B cell (primary cell): ENCODE data around the gene ZNF556. TPM values are rescaled to one million over a fixed set of nuclear protein-coding genes. Genes with fewer than 3 reads are reported as not detected.

Experiments
- ATAC-seq: fragments of 200-7000 bp; cut with Tn5 transposase; one replicate; pipeline ENCODE4 v1.10.0; 2021; ENCODE audit warnings: low read depth, mild to moderate bottlenecking, moderate number of reproducible peaks, moderate library complexity
- CTCF ChIA-PET: fragments of 350-600 bp; sonication (Branson Sonifier 250); formaldehyde crosslinking; loops from one replicate; lab custom pipeline; 2021; ENCODE audit warnings: antibody characterized with exemption, inconsistent platforms; lab: Charles Lee
- POLR2A ChIA-PET: fragments of 350-600 bp; sonication (Branson Sonifier 250); formaldehyde crosslinking; loops from one replicate; lab custom pipeline; 2021; ENCODE audit warnings: antibody characterized with exemption; lab: Charles Lee
- DNase-seq: peaks from one replicate; pipeline ENCODE4 v3.0.0; 2013
- H2AFZ ChIP-seq: 2 replicates; pipeline ENCODE4 v1.6.1; 2012; ENCODE audit warnings: mild to moderate bottlenecking, low read depth, low read length; ENCODE audit not compliant: insufficient read depth, poor library complexity, severe bottlenecking
- H3K27ac ChIP-seq, 2 donors: 1 replicate in 1 of 2; 2 replicates in 1 of 2; pipeline ENCODE4 v1.5.1; 2012 to 2013; ENCODE audit warnings: low read length in 2 of 2, mild to moderate bottlenecking in 2 of 2, moderate library complexity in 1 of 2
- H3K27me3 ChIP-seq, 4 experiments: fragments of 200-600 bp in 1 of 4; sonication (generic) in 1 of 4; replicated peaks in 1 of 4; 1 replicate in 2 of 4; 2 replicates in 2 of 4; pipeline versions ENCODE4 v1.6.1 to v1.7.0; 2013 to 2016; ENCODE audit warnings: low read length in 3 of 4, mild to moderate bottlenecking in 2 of 4, mixed read lengths in 1 of 4, moderate library complexity in 1 of 4; ENCODE audit not compliant: insufficient read depth in 4 of 4, control insufficient read depth in 3 of 4; ENCODE audit errors: control extremely low read depth in 1 of 4
- H3K36me3 ChIP-seq, 2 experiments: replicated peaks in 1 of 2; 1 replicate in 1 of 2; 2 replicates in 1 of 2; pipeline versions ENCODE4 v1.6.1 to v1.7.1; 2013; ENCODE audit warnings: low read length in 1 of 2; ENCODE audit not compliant: insufficient read depth in 2 of 2, control insufficient read depth in 1 of 2; ENCODE audit errors: control extremely low read depth in 1 of 2, extremely low read depth in 1 of 2
- H3K4me1 ChIP-seq, 2 donors: fragments of 200-600 bp in 1 of 2; sonication (generic) in 1 of 2; 1 replicate in 1 of 2; 2 replicates in 1 of 2; pipeline versions ENCODE4 v1.5.1 to v1.6.1; 2013 to 2017; ENCODE audit warnings: low read length in 2 of 2; ENCODE audit not compliant: control insufficient read depth in 2 of 2, insufficient read depth in 2 of 2
- H3K4me2 ChIP-seq: replicated peaks from 2 replicates; pipeline ENCODE3; 2012; ENCODE audit warnings: mild to moderate bottlenecking, low read depth, low read length; ENCODE audit not compliant: poor library complexity, severe bottlenecking
- H3K4me3 ChIP-seq, 5 experiments: fragments of 200-600 bp in 1 of 5; sonication (generic) in 1 of 5; 1 replicate in 3 of 5; 2 replicates in 2 of 5; pipeline versions ENCODE4 v1.5.1 to v1.7.0; 2011 to 2016; ENCODE audit warnings: low read length in 4 of 5, mild to moderate bottlenecking in 4 of 5, low read depth in 2 of 5, control low read depth in 1 of 5, moderate library complexity in 1 of 5; ENCODE audit not compliant: insufficient read depth in 1 of 5; ENCODE audit errors: control extremely low read depth in 1 of 5, extremely low read depth in 1 of 5
- H3K79me2 ChIP-seq: fragments of 200-600 bp; sonication (generic); one replicate; pipeline ENCODE4 v1.6.0; 2016; ENCODE audit warnings: low read length; ENCODE audit not compliant: control insufficient read depth, insufficient read depth
- H3K9ac ChIP-seq: fragments of 200-600 bp; sonication (generic); 2 replicates; pipeline ENCODE4 v1.6.1; 2017; ENCODE audit warnings: mild to moderate bottlenecking, low read length, moderate library complexity
- H3K9me3 ChIP-seq, 3 donors: one replicate each; pipeline versions ENCODE4 v1.6.1 to v1.7.1; 2013; ENCODE audit warnings: low read length in 2 of 3; ENCODE audit not compliant: control insufficient read depth in 2 of 3, insufficient read depth in 1 of 3; ENCODE audit errors: control extremely low read depth in 1 of 3
- H4K20me1 ChIP-seq: 2 replicates; pipeline ENCODE4 v1.6.0; 2012; ENCODE audit warnings: mild to moderate bottlenecking, low read length; ENCODE audit not compliant: insufficient read depth, control insufficient read depth, poor library complexity, severe bottlenecking
- H3K27ac Mint-ChIP-seq: one replicate; pipeline ENCODE4 v1.8.0; 2021; ENCODE audit warnings: mixed read lengths
- H3K27me3 Mint-ChIP-seq: one replicate; pipeline ENCODE4 v1.8.0; 2021; ENCODE audit warnings: mixed read lengths
- H3K4me1 Mint-ChIP-seq: one replicate; pipeline ENCODE4 v1.8.0; 2021; ENCODE audit warnings: mixed read lengths
- H3K4me3 Mint-ChIP-seq: one replicate; pipeline ENCODE4 v1.8.0; 2021; ENCODE audit warnings: mixed read lengths
- H3K9me3 Mint-ChIP-seq: one replicate; pipeline ENCODE4 v1.8.0; 2022; ENCODE audit warnings: mixed read lengths; ENCODE audit not compliant: insufficient read depth
- CTCF ChIP-seq: fragments of 200-600 bp; IDR thresholded peaks from one replicate; pipeline ENCODE4 v1.8.0; 2022; ENCODE audit warnings: antibody characterized with exemption, mild to moderate bottlenecking
- EZH2 ChIP-seq: IDR thresholded peaks from 2 replicates; pipeline ENCODE4 v1.6.1; 2012; ENCODE audit warnings: borderline replicate concordance, low read depth, mild to moderate bottlenecking, moderate library complexity, low read length; ENCODE audit not compliant: insufficient read depth, poor library complexity, severe bottlenecking
- WGBS: methylation state at CpG from one replicate; pipeline ENCODE4 v1.1.5; 2013; ENCODE audit warnings: missing lambda C conversion rate; ENCODE audit not compliant: insufficient coverage; 5-methylcytosine and 5-hydroxymethylcytosine counted together
- intact Hi-C: fragments of 100-400 bp; cut with micrococcal nuclease; formaldehyde crosslinking; loops from one replicate; pipeline ENCODE4 v1.10.0; 2022
- polyA plus RNA-seq: library from polyadenylated mRNA; depleted of rRNA; stranded (reverse); fragments of >200 nt; gene quantifications from 2 replicates; pipeline ENCODE4 v1.2.3, GENCODE V29; 2012
- total RNA-seq, 2 donors: library from RNA; stranded (reverse); fragments of 120-200 nt in 1 of 2; gene quantifications; 1 replicate in 1 of 2; 2 replicates in 1 of 2; pipeline versions ENCODE4 v1.2.3 to v1.2.4, GENCODE V29; 2013 to 2022

The ZNF556 gene
- total and polyA plus RNA-seq, 2 donors (not counting 1 experiment from before 2014, with no cell fraction given), result 0.13 TPM; not detected in 1

- ATAC-seq (no peak), DNase-seq (no peak)
- Mint-ChIP-seq H3K27ac (no peak overlapping the region), H3K9me3 (no peaks in the 10 kb centered on the region), H3K4me3 (no peak overlapping the region), H3K27me3 (no peaks in the 10 kb centered on the region), H3K4me1 (peaks cover 17% of the 10 kb centered on the region)
- no peak overlapping the region for H2AFZ ChIP-seq
- no peak overlapping the region for H3K27ac ChIP-seq
- no peaks in the 10 kb centered on the region for H3K9me3 ChIP-seq
- peaks cover 6 to 11% of the 10 kb centered on the region in 2 donors for H3K4me1 ChIP-seq
- no peak overlapping the region for H3K4me2 ChIP-seq
- peaks cover 0 to 3% of the 10 kb centered on the region in 2 experiments for H3K36me3 ChIP-seq
- TF ChIP-seq CTCF (no peak), EZH2 (no peak)
- intact Hi-C loops, result no loop called here
- no peaks in the 10 kb centered on the region for H3K27me3 ChIP-seq
- no peaks in the 10 kb centered on the region for H4K20me1 ChIP-seq
- H3K79me2 ChIP-seq, result peaks cover 66% of the 10 kb centered on the region
- WGBS, result 98% methylated on average over 4 of the region's 11 CpGs
- no peak overlapping the region for H3K4me3 ChIP-seq
- CTCF ChIA-PET, result no interaction called here
- H3K9ac ChIP-seq, result no peak overlapping the region
- POLR2A ChIA-PET, result no interaction called here
These were observed 38.9 kb downstream of the ZNF556 start for GRCh38 chr19:2905918-2906519.

- WGBS, result 96% methylated on average over 17 of the region's 20 CpGs
- H3K4me1 ChIP-seq, result peaks cover 2 to 5% of the 10 kb centered on the region in 2 donors
- H3K9me3 ChIP-seq, result no peaks in the 10 kb centered on the region
- no peak overlapping the region for H3K4me3 ChIP-seq
- no peaks in the 10 kb centered on the region for H4K20me1 ChIP-seq
- Mint-ChIP-seq H3K4me1 (peaks cover 13% of the 10 kb centered on the region), H3K27ac (no peak overlapping the region), H3K27me3 (no peaks in the 10 kb centered on the region), H3K9me3 (no peaks in the 10 kb centered on the region), H3K4me3 (no peak overlapping the region)
- H3K4me2 ChIP-seq, result no peak overlapping the region
- no peak overlapping the region for H3K27ac ChIP-seq
- H3K9ac ChIP-seq, result no peak overlapping the region
- intact Hi-C loops, result no loop called here
- DNase-seq (no peak), ATAC-seq (no peak)
- ChIA-PET POLR2A (no interaction called here), CTCF (no interaction called here)
- peaks cover 67% of the 10 kb centered on the region for H3K79me2 ChIP-seq
- no peaks in the 10 kb centered on the region for H3K27me3 ChIP-seq
- H2AFZ ChIP-seq, result no peak overlapping the region
- peaks cover 0 to 3% of the 10 kb centered on the region in 2 experiments for H3K36me3 ChIP-seq
- TF ChIP-seq CTCF (no peak), EZH2 (no peak)
These were observed 39.6 kb downstream of the ZNF556 start for GRCh38 chr19:2906631-2907195.
